ENCODE results near the gene FIBCD1. TPM values are rescaled to one million over a fixed set of nuclear protein-coding genes. Genes with fewer than 3 reads are reported as not detected.

Gene FIBCD1
- total RNA-seq, 1 experiment from 2014 or later = 7.1 TPM

DNA sequence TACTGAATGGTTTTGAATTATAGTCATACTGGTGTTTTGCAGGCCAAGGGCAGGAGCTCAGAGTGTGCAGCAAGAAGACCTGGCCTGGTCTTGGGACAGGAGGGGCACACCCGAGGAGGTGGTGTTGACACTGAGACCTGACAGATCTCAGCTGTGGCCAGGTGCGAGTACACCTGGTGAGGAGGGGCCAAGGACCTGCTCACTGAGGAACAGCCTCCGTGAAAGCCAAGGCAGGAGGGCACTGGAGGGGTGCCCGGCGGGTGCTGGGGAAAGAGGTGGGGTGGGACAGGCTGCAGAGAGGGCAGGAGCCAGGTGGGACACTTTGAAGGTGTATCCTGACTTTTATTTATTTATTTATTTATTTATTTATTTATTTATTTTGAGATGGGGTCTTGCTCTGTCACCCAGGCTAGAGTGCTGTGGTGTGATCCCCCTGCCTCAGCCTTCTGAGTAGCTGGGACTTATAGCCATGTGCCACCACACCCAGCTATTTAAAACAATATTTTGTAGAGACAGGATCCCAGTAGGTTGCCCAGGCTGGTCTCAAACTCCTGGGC, 46.6 kb upstream of the FIBCD1 start:
- Histone ChIP-seq H3K23ac (ENCODE audit: insufficient read length, low read depth, low read length) (no peak overlapping the region), H2BK15ac (ENCODE audit: low read depth, low read length) (no peak overlapping the region), H3K27ac (ENCODE audit: insufficient read length, low read depth, low read length) (no peak overlapping the region), H3K14ac (ENCODE audit: insufficient read depth, low read length) (no peak overlapping the region), H3K9ac (ENCODE audit: extremely low read depth, insufficient read length, low read length) (no peak overlapping the region), H2BK120ac (ENCODE audit: low read depth, low read length, poor library complexity, severe bottlenecking) (no peak overlapping the region), H3K79me2 (ENCODE audit: insufficient read depth, low read length) (no peaks in the 10 kb centered on the region), H3K9me3 (ENCODE audit: control insufficient read depth, low read depth, low read length) (no peaks in the 10 kb centered on the region), H3K4me1 (ENCODE audit: insufficient read depth, low read length) (no peaks in the 10 kb centered on the region), H4K5ac (ENCODE audit: insufficient read length, low read depth, low read length) (no peak overlapping the region), H3K27me3 (ENCODE audit: insufficient read depth, low read length) (no peaks in the 10 kb centered on the region), H3K56ac (ENCODE audit: insufficient read length, low read depth, low read length) (no peak overlapping the region), H2BK5ac (ENCODE audit: insufficient read length, low read length) (no peak overlapping the region), H3K18ac (ENCODE audit: insufficient read length, low read depth, low read length) (no peak overlapping the region), H4K20me1 (ENCODE audit: control insufficient read depth, insufficient read depth, insufficient read length) (no peaks in the 10 kb centered on the region), H3K79me1 (ENCODE audit: insufficient read depth, low read depth, low read length, poor library complexity, severe bottlenecking) (no peaks in the 10 kb centered on the region), H2AK5ac (ENCODE audit: insufficient read length, low read length) (no peak overlapping the region), H3T11ph (ENCODE audit: low read length) (no peak overlapping the region), H2BK12ac (ENCODE audit: insufficient read length, low read depth, low read length) (no peak overlapping the region), H3K4me2 (ENCODE audit: insufficient read depth, insufficient read length, low read length) (no peak overlapping the region), H3K23me2 (ENCODE audit: insufficient read length, low read depth, low read length, poor library complexity, severe bottlenecking) (no peaks in the 10 kb centered on the region), H4K91ac (ENCODE audit: insufficient read length, low read depth, low read length) (no peak overlapping the region), H2BK20ac (ENCODE audit: low read depth, low read length, poor library complexity, severe bottlenecking) (no peak overlapping the region), H3K4ac (ENCODE audit: low read depth, low read length) (no peak overlapping the region), H2AFZ (ENCODE audit: low read length) (no peak overlapping the region), H4K8ac (replicated peaks; ENCODE audit: insufficient read length, low read depth, low read length) (no peak overlapping the region)
- WGBS (ENCODE audit: extremely low coverage, insufficient read length, low lambda C conversion rate) = no CpG with 5 or more reads among the region's 5 CpGs
- TF ChIP-seq, protein P1, sequence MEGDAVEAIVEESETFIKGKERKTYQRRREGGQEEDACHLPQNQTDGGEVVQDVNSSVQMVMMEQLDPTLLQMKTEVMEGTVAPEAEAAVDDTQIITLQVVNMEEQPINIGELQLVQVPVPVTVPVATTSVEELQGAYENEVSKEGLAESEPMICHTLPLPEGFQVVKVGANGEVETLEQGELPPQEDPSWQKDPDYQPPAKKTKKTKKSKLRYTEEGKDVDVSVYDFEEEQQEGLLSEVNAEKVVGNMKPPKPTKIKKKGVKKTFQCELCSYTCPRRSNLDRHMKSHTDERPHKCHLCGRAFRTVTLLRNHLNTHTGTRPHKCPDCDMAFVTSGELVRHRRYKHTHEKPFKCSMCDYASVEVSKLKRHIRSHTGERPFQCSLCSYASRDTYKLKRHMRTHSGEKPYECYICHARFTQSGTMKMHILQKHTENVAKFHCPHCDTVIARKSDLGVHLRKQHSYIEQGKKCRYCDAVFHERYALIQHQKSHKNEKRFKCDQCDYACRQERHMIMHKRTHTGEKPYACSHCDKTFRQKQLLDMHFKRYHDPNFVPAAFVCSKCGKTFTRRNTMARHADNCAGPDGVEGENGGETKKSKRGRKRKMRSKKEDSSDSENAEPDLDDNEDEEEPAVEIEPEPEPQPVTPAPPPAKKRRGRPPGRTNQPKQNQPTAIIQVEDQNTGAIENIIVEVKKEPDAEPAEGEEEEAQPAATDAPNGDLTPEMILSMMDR (conservative IDR thresholded peaks at IDR 0.05) = no peak
- Mint-ChIP-seq H3K27ac (no peak overlapping the region; a peak in 1 of 7 replicates), H3K4me3 (no peak overlapping the region), H3K4me1 (peaks cover 4 to 28% of the 10 kb centered on the region in 2 experiments), H3K27me3 (ENCODE audit: low read depth) (peaks cover 2% of the 10 kb centered on the region), H3K36me3 (ENCODE audit: insufficient read depth in 1 of 3, low read depth in 3 of 3) (no peaks in the 10 kb centered on the region), H3K9me3 (no peaks in the 10 kb centered on the region; a peak in 2 of 5 replicates)
- DNase-seq = no peak

Data from H9 (cell line).